IMR-90 (cell line): ENCODE measurements around the gene TMPRSS13. TPM values are rescaled to one million over a fixed set of nuclear protein-coding genes. Genes with fewer than 3 reads are reported as not detected.

Experiments
- ATAC-seq: fragments of 200-7000 bp; cut with Tn5 transposase; 2 replicates; pipeline ENCODE4 v1.9.1; 2020; ENCODE audit warnings: low read depth, mild to moderate bottlenecking, moderate library complexity
- BruUV-seq: library from RNA; stranded (reverse); fragments of 400-500 nt; replicated peaks from 2 replicates; lab custom pipeline; 2021; lab: Mats Ljungman, UMichigan
- CTCF ChIA-PET: fragments of 300-600 bp; formaldehyde crosslinking; extraction: SDS; loops from one replicate; lab custom pipeline; 2021; ENCODE audit warnings: antibody characterized with exemption; lab: Yijun Ruan, JAX
- POLR2A ChIA-PET: fragments of 300-600 bp; sonication (Branson Sonifier 250); formaldehyde crosslinking; loops from one replicate; lab custom pipeline; 2022; ENCODE audit warnings: antibody characterized with exemption; ENCODE audit not compliant: unreplicated experiment; lab: Charles Lee
- DNase-seq: peaks from one replicate; pipeline ENCODE4 v3.0.0; 2013
- H2AFZ ChIP-seq: replicated peaks from 2 replicates; pipeline ENCODE3; 2013; ENCODE audit warnings: low read length, mild to moderate bottlenecking; ENCODE audit not compliant: poor library complexity
- H2AK5ac ChIP-seq: 2 replicates; pipeline ENCODE4 v1.6.1; 2013; ENCODE audit warnings: low read depth, low read length, inconsistent platforms
- H2AK9ac ChIP-seq: replicated peaks from 2 replicates; pipeline ENCODE3; 2013; ENCODE audit warnings: mild to moderate bottlenecking, low read depth, low read length, moderate library complexity; ENCODE audit not compliant: poor library complexity
- H2BK120ac ChIP-seq: 2 replicates; pipeline ENCODE4 v1.6.1; 2013; ENCODE audit warnings: low read depth, low read length, inconsistent platforms
- H2BK15ac ChIP-seq: 3 replicates; pipeline ENCODE4 v1.6.1; 2013; ENCODE audit warnings: low read depth, low read length, inconsistent platforms
- H2BK20ac ChIP-seq: 2 replicates; pipeline ENCODE4 v1.6.1; 2013; ENCODE audit warnings: low read depth, mild to moderate bottlenecking, inconsistent platforms, low read length, moderate library complexity
- H2BK5ac ChIP-seq: 2 replicates; pipeline ENCODE4 v1.6.1; 2013; ENCODE audit warnings: mild to moderate bottlenecking, low read depth, low read length, inconsistent platforms; ENCODE audit not compliant: poor library complexity, severe bottlenecking
- H3K14ac ChIP-seq: replicated peaks from 2 replicates; pipeline ENCODE4 v1.6.1; 2013; ENCODE audit warnings: low read depth, low read length, inconsistent platforms
- H3K18ac ChIP-seq: 2 replicates; pipeline ENCODE4 v1.6.1; 2013; ENCODE audit warnings: low read depth, low read length, control low read depth
- H3K23ac ChIP-seq: 2 replicates; pipeline ENCODE4 v1.6.1; 2013; ENCODE audit warnings: low read depth, low read length, inconsistent platforms
- H3K27ac ChIP-seq: 2 replicates; pipeline ENCODE4 v1.5.1; 2013; ENCODE audit warnings: mild to moderate bottlenecking, control low read depth, low read length; ENCODE audit not compliant: insufficient read depth
- H3K27me3 ChIP-seq: 2 replicates; pipeline ENCODE4 v1.6.1; 2013; ENCODE audit warnings: low read length; ENCODE audit not compliant: control insufficient read depth, insufficient read depth
- H3K36me3 ChIP-seq: 2 replicates; pipeline ENCODE4 v1.6.1; 2013; ENCODE audit warnings: low read length, mixed read lengths; ENCODE audit not compliant: control insufficient read depth, insufficient read depth
- H3K4ac ChIP-seq: 2 replicates; pipeline ENCODE4 v1.6.1; 2013; ENCODE audit warnings: low read depth, low read length, inconsistent platforms
- H3K4me1 ChIP-seq: 2 replicates; pipeline ENCODE4 v1.6.1; 2013; ENCODE audit warnings: low read length, mixed read lengths; ENCODE audit not compliant: control insufficient read depth, insufficient read depth
- H3K4me2 ChIP-seq: 2 replicates; pipeline ENCODE4 v1.6.1; 2013; ENCODE audit warnings: low read depth, mild to moderate bottlenecking, control low read depth, low read length, moderate library complexity
- H3K4me3 ChIP-seq: 2 replicates; pipeline ENCODE4 v1.5.1; 2013; ENCODE audit warnings: low read depth, mild to moderate bottlenecking, control low read depth, low read length, moderate library complexity; ENCODE audit not compliant: insufficient read depth
- H3K56ac ChIP-seq: 2 replicates; pipeline ENCODE4 v1.6.1; 2013; ENCODE audit warnings: low read length, inconsistent platforms; ENCODE audit not compliant: insufficient read depth; ENCODE audit errors: extremely low read depth
- H3K79me1 ChIP-seq, 2 experiments: 2 replicates each; pipeline ENCODE4 v1.6.1; 2013; ENCODE audit warnings: low read length in 2 of 2, inconsistent platforms in 1 of 2, low read depth in 1 of 2
- H3K9ac ChIP-seq: 2 replicates; pipeline ENCODE4 v1.6.1; 2013; ENCODE audit warnings: low read depth, low read length, control low read depth
- H3K9me1 ChIP-seq: 2 replicates; pipeline ENCODE4 v1.6.1; 2013; ENCODE audit warnings: low read length, inconsistent platforms; ENCODE audit not compliant: insufficient read depth
- H3K9me3 ChIP-seq: 2 replicates; pipeline ENCODE4 v1.6.1; 2013; ENCODE audit warnings: low read length; ENCODE audit not compliant: control insufficient read depth, insufficient read depth
- H4K20me1 ChIP-seq: 2 replicates; pipeline ENCODE4 v1.6.1; 2013; ENCODE audit warnings: low read length, inconsistent platforms; ENCODE audit not compliant: insufficient read depth
- H4K5ac ChIP-seq: 2 replicates; pipeline ENCODE4 v1.6.1; 2013; ENCODE audit warnings: mild to moderate bottlenecking, low read depth, low read length, control low read depth
- H4K8ac ChIP-seq, 2 experiments: 2 replicates each; pipeline ENCODE4 v1.6.1; 2013; ENCODE audit warnings: low read depth in 2 of 2, low read length in 2 of 2, control low read depth in 1 of 2, inconsistent platforms in 1 of 2
- H4K91ac ChIP-seq: 2 replicates; pipeline ENCODE4 v1.6.1; 2013; ENCODE audit warnings: low read depth, low read length, inconsistent platforms; ENCODE audit not compliant: insufficient read depth
- CHD1 ChIP-seq: IDR thresholded peaks from 2 replicates; pipeline ENCODE4 v1.6.1; 2012; ENCODE audit warnings: low read depth, low read length, improper control_type of control experiment
- CTCF ChIP-seq: conservative IDR thresholded peaks from 2 replicates; pipeline ENCODE4 v1.5.1; 2012; ENCODE audit warnings: mild to moderate bottlenecking, low read depth, low read length, improper control_type of control experiment
- MAFK ChIP-seq: IDR thresholded peaks from 2 replicates; pipeline ENCODE4 v1.6.1; 2012; ENCODE audit warnings: low read depth, low read length, improper control_type of control experiment
- MAZ ChIP-seq: IDR thresholded peaks from 2 replicates; pipeline ENCODE4 v1.6.1; 2012; ENCODE audit warnings: low read depth, mild to moderate bottlenecking, low read length, improper control_type of control experiment, moderate library complexity, borderline replicate concordance
- MXI1 ChIP-seq: IDR thresholded peaks from 2 replicates; pipeline ENCODE4 v1.6.1; 2012; ENCODE audit warnings: low read depth, mild to moderate bottlenecking, low read length, moderate library complexity, borderline replicate concordance
- SMC3 ChIP-seq: fragments of 150-350 bp; IDR thresholded peaks from 2 replicates; pipeline ENCODE4 v1.6.1; 2016; ENCODE audit warnings: low read depth, mild to moderate bottlenecking, antibody characterized with exemption, low read length, moderate library complexity
- WGBS, 2 experiments: methylation state at CpG; one replicate each; pipeline versions ENCODE4 v1.1.5 to v1.1.7; 2013; ENCODE audit warnings: missing lambda C conversion rate in 2 of 2; ENCODE audit not compliant: insufficient read length in 1 of 2; ENCODE audit errors: extremely low coverage in 2 of 2; 5-methylcytosine and 5-hydroxymethylcytosine counted together
- dilution Hi-C: fragments of 300-500 bp; cut with HindIII; formaldehyde crosslinking; loops from one replicate; pipeline ENCODE4 v1.14.3; 2018; ENCODE audit warnings: low sequenced_read_pairs; ENCODE audit not compliant: unreplicated experiment
- in situ Hi-C: fragments of 300-500 bp; cut with MboI; formaldehyde crosslinking; loops from 3 replicates; pipeline ENCODE4 v1.14.3; 2019; ENCODE audit warnings: low sequenced_read_pairs, inconsistent platforms, mixed read lengths
- intact Hi-C: fragments of 100-400 bp; cut with micrococcal nuclease; formaldehyde crosslinking; loops from 2 replicates; pipeline ENCODE4 v1.10.0; 2022
- polyA plus RNA-seq, 3 experiments: library from polyadenylated mRNA; depleted of rRNA; stranded (reverse); fragments of >200 nt; gene quantifications; 2 replicates each; pipeline ENCODE4 v1.2.3, GENCODE V29; 2012; ENCODE audit warnings: low replicate concordance in 1 of 3
- total RNA-seq: library from RNA; depleted of rRNA; stranded (reverse); fragments of >200 nt; gene quantifications from 2 replicates; pipeline ENCODE4 v1.2.3, GENCODE V29; 2012
- TF ChIP-seq, protein P1 (sequence below): fragments of 150-350 bp; IDR thresholded peaks from 2 replicates; pipeline ENCODE4 v1.6.1; 2016; ENCODE audit warnings: low read depth, mild to moderate bottlenecking, low read length, moderate library complexity, borderline replicate concordance

Gene TMPRSS13
- total and polyA plus RNA-seq, 2 of the 4 experiments (the other 2 are of a cell fraction) = not detected

- no peaks in the 10 kb centered on the region for H3K79me1 ChIP-seq
- DNase-seq (no peak), ATAC-seq (no peak)
- no peak overlapping the region for H2BK120ac ChIP-seq
- no TSS peak for BruUV-seq
- no peak overlapping the region for H2BK5ac ChIP-seq
- no peak overlapping the region for H3K27ac ChIP-seq
- H2AK9ac ChIP-seq = peak overlapping the region; percentile 57
- 89 to 100% methylated on average over 1 to 3 of the region's 4 CpGs for WGBS, 2 experiments
- TF ChIP-seq MAFK = no peak
- TF ChIP-seq, protein P1, sequence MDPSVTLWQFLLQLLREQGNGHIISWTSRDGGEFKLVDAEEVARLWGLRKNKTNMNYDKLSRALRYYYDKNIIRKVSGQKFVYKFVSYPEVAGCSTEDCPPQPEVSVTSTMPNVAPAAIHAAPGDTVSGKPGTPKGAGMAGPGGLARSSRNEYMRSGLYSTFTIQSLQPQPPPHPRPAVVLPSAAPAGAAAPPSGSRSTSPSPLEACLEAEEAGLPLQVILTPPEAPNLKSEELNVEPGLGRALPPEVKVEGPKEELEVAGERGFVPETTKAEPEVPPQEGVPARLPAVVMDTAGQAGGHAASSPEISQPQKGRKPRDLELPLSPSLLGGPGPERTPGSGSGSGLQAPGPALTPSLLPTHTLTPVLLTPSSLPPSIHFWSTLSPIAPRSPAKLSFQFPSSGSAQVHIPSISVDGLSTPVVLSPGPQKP = no peak
- no peak for TF ChIP-seq CHD1
- TF ChIP-seq SMC3 = no peak
- no peak for TF ChIP-seq MAZ
- TF ChIP-seq MXI1 = no peak
- TF ChIP-seq CTCF = no peak
- no peaks in the 10 kb centered on the region for H3K9me1 ChIP-seq
- no peaks in the 10 kb centered on the region for H3K9me3 ChIP-seq
- H3K4me2 ChIP-seq = no peak overlapping the region
- H4K91ac ChIP-seq = no peak overlapping the region
- no peak overlapping the region for H3K56ac ChIP-seq
- no peaks in the 10 kb centered on the region for H3K4me1 ChIP-seq
- intact Hi-C loops = no loop called here
- no peak overlapping the region for H4K5ac ChIP-seq
- H3K4ac ChIP-seq = no peak overlapping the region
- no peaks in the 10 kb centered on the region for H4K20me1 ChIP-seq
- in situ Hi-C loops = no loop called here
- H2AK5ac ChIP-seq = no peak overlapping the region
- no peak overlapping the region for H3K9ac ChIP-seq
- peaks cover 63% of the 10 kb centered on the region for H3K27me3 ChIP-seq
- H3K36me3 ChIP-seq = no peaks in the 10 kb centered on the region
- POLR2A ChIA-PET = no interaction called here
- dilution Hi-C loops = no loop called here
- H3K4me3 ChIP-seq = no peak overlapping the region
- H2BK20ac ChIP-seq = no peak overlapping the region
- CTCF ChIA-PET = no interaction called here
- peak overlapping the region; percentile 45 for H2AFZ ChIP-seq
- H3K23ac ChIP-seq = no peak overlapping the region
- H3K18ac ChIP-seq = no peak overlapping the region
- H2BK15ac ChIP-seq = no peak overlapping the region
- H3K14ac ChIP-seq = no peak overlapping the region
- no peak overlapping the region for H4K8ac ChIP-seq
These were observed 54.3 kb downstream of the TMPRSS13 start for GRCh38 chr11:117874910-117875381.
